Measurements from ENCODE around the gene TMEM132E.
A peak's percentile ranks its signal among the peaks of the same experiment; 100 is the strongest.

DNA sequence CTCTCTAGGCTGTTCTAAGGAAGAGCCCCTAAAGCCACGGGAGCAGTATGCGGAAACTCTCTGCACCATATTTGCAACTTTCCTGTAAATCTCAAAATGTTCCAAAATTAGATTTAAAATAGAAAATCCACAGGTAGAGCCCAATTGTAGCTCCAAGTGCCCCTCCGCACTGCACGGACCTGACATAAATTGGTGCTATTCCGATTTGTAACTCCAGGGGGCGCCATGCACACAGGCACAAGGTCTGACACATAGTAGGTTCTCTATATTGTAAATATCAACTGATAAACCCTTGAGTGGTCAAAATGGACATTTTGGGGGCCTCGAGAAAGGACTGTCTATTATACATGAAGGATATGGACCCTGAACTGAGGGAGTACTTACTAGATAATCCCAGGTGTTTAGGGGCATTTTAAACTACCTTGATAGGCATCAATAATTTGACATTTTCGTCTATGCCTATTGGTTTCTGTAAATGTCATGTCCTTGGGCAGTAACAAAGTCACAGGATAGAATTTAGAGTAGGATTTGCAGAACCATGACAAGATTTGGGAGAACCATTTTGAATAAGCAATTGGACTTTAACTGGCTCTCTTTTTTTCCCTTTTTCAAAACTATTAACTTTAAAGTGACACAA lies 36.6 kb upstream of the TMEM132E start:
- peak; percentile 42 to 95 (median 78) for TF ChIP-seq CTCF (IDR thresholded peaks at IDR 0.05)
- no peak for TF ChIP-seq POLR2A (IDR thresholded peaks at IDR 0.05)

All from testis (tissue), 2 donors.